GM12878 (cell line): ENCODE data around the gene MARK4. TPM values are rescaled to one million over a fixed set of nuclear protein-coding genes. Genes with fewer than 3 reads are reported as not detected.

ENCODE experiments used
- ATAC-seq: fragments of 200-7000 bp; cut with Tn5 transposase; 3 replicates; pipeline ENCODE4 v1.9.1; 2020; ENCODE audit warnings: mild to moderate bottlenecking, moderate library complexity
- BruUV-seq: library from RNA; stranded (reverse); fragments of 400-500 nt; replicated peaks from 2 replicates; lab custom pipeline; 2021; lab: Mats Ljungman, UMichigan
- CTCF ChIA-PET: fragments of 300-600 bp; sonication (Branson Sonifier 250); formaldehyde crosslinking; extraction: SDS; loops from one replicate; lab custom pipeline; 2021; ENCODE audit warnings: inconsistent platforms; lab: Yijun Ruan, JAX
- POLR2A ChIA-PET: fragments of 350-600 bp; formaldehyde crosslinking; extraction: SDS; loops from one replicate; lab custom pipeline; 2021; ENCODE audit warnings: inconsistent platforms; lab: Charles Lee
- RAD21 ChIA-PET: fragments of 300-600 bp; sonication (Branson Sonifier 250); formaldehyde crosslinking; loops from one replicate; lab custom pipeline; 2023; ENCODE audit warnings: antibody characterized with exemption; ENCODE audit not compliant: unreplicated experiment; lab: Charles Lee
- SMC1A ChIA-PET: fragments of 300-600 bp; sonication (Branson Sonifier 250); formaldehyde crosslinking; loops from one replicate; lab custom pipeline; 2023; ENCODE audit not compliant: unreplicated experiment, uncharacterized antibody; lab: Charles Lee
- DNase-seq: peaks from one replicate; pipeline ENCODE4 v3.0.0-alpha.2; 2011; ENCODE audit warnings: low read depth, low spot score
- FAIRE-seq: peaks from 3 replicates; lab custom pipeline; 2011; peaks lifted over from hg19 to GRCh38; lab: Jason Lieb, UNC
- H2AFZ ChIP-seq: 2 replicates; pipeline ENCODE4 v1.6.0; 2011; ENCODE audit warnings: low read depth, low read length, control low read depth; ENCODE audit not compliant: control insufficient read depth
- H3K27ac ChIP-seq: 2 replicates; pipeline ENCODE4 v1.5.1; 2011; ENCODE audit warnings: control low read depth; ENCODE audit not compliant: control insufficient read depth, insufficient read depth
- H3K27me3 ChIP-seq, 2 experiments: replicated peaks in 1 of 2; 2 replicates each; pipeline versions ENCODE4 v1.6.0 to v1.6.1; 2011; ENCODE audit warnings: low read length in 1 of 2; ENCODE audit not compliant: control insufficient read depth in 2 of 2, insufficient read depth in 2 of 2
- H3K36me3 ChIP-seq, 2 experiments: 2 replicates each; pipeline ENCODE4 v1.5.1; 2011; ENCODE audit warnings: low read length in 1 of 2; ENCODE audit not compliant: control insufficient read depth in 2 of 2, insufficient read depth in 2 of 2
- H3K4me1 ChIP-seq: 2 replicates; pipeline ENCODE4 v1.6.1; 2011; ENCODE audit warnings: mild to moderate bottlenecking, low read length, moderate library complexity, mixed read lengths; ENCODE audit not compliant: control insufficient read depth, insufficient read depth
- H3K4me2 ChIP-seq: 2 replicates; pipeline ENCODE4 v1.6.0; 2011; ENCODE audit warnings: control low read depth; ENCODE audit not compliant: control insufficient read depth, insufficient read depth
- H3K4me3 ChIP-seq: fragments of 200-600 bp; sonication (generic); 2 replicates; pipeline ENCODE4 v1.5.1; 2016
- H3K79me2 ChIP-seq: 2 replicates; pipeline ENCODE4 v1.6.0; 2011; ENCODE audit warnings: low read length; ENCODE audit not compliant: control insufficient read depth, insufficient read depth
- H3K9ac ChIP-seq: 2 replicates; pipeline ENCODE4 v1.8.0; 2011; ENCODE audit warnings: low read length, control low read depth, mixed read lengths; ENCODE audit not compliant: control insufficient read depth, insufficient read depth
- H3K9me3 ChIP-seq: replicated peaks from 3 replicates; pipeline ENCODE4 v1.5.1; 2011; ENCODE audit warnings: mild to moderate bottlenecking, low read length; ENCODE audit not compliant: control insufficient read depth, insufficient read depth
- H4K20me1 ChIP-seq: 2 replicates; pipeline ENCODE4 v1.6.0; 2011; ENCODE audit not compliant: control insufficient read depth, insufficient read depth
- FOS ChIP-seq: IDR thresholded peaks from 3 replicates; pipeline ENCODE4 v1.6.1; 2011; ENCODE audit warnings: borderline replicate concordance; ENCODE audit not compliant: insufficient read length; ENCODE audit errors: extremely low read depth
- NFXL1 ChIP-seq: fragments of 450-650 bp; IDR thresholded peaks from 2 replicates; pipeline ENCODE4 v1.6.1; 2017; ENCODE audit warnings: antibody characterized with exemption, mild to moderate bottlenecking, borderline replicate concordance
- NRF1 ChIP-seq: conservative IDR thresholded peaks from 2 replicates; pipeline ENCODE4 v1.6.1; 2011; ENCODE audit warnings: mild to moderate bottlenecking, low read depth, low read length, improper control_type of control experiment
- POLR2AphosphoS2 ChIP-seq: IDR thresholded peaks from 2 replicates; pipeline ENCODE4 v1.6.1; 2011; ENCODE audit warnings: low read depth, mild to moderate bottlenecking, low read length, improper control_type of control experiment, moderate library complexity
- REST ChIP-seq: IDR thresholded peaks from 2 replicates; pipeline ENCODE4 v1.6.1; 2012; ENCODE audit warnings: mild to moderate bottlenecking, low read depth, low read length
- SMARCA5 ChIP-seq: fragments of 450-650 bp; IDR thresholded peaks from 2 replicates; pipeline ENCODE4 v1.6.1; 2017; ENCODE audit warnings: mild to moderate bottlenecking
- SMC3 ChIP-seq: IDR thresholded peaks from 2 replicates; pipeline ENCODE4 v1.6.1; 2011; ENCODE audit warnings: low read length, improper control_type of control experiment, borderline replicate concordance
- SP1 ChIP-seq: IDR thresholded peaks from one replicate; pipeline ENCODE4 v1.6.1; 2011; ENCODE audit warnings: low read depth, low read length
- STAT1 ChIP-seq: fragments of 450-650 bp; conservative IDR thresholded peaks from 2 replicates; pipeline ENCODE4 v1.6.1; 2014; ENCODE audit warnings: antibody characterized with exemption, mild to moderate bottlenecking
- ZNF384 ChIP-seq: IDR thresholded peaks from 2 replicates; pipeline ENCODE4 v1.6.1; 2012; ENCODE audit warnings: low read depth, mild to moderate bottlenecking, low read length, improper control_type of control experiment, borderline replicate concordance
- WGBS: methylation state at CpG from one replicate; pipeline ENCODE4 v1.1.6; 2016; ENCODE audit warnings: low lambda C conversion rate; ENCODE audit not compliant: insufficient replicate concordance, insufficient coverage; ENCODE audit errors: missing lambda C conversion rate; 5-methylcytosine and 5-hydroxymethylcytosine counted together
- in situ Hi-C: fragments of 300-500 bp; cut with MboI; formaldehyde crosslinking; loops from 9 replicates; pipeline ENCODE4 v1.14.3; 2018; ENCODE audit warnings: mixed read lengths
- intact Hi-C: fragments of 100-400 bp; cut with micrococcal nuclease; formaldehyde crosslinking; loops from one replicate; pipeline ENCODE4 v1.14.2; 2022; ENCODE audit not compliant: unreplicated experiment
- polyA plus RNA-seq, 11 experiments: library from polyadenylated mRNA; depleted of rRNA in 4 of 11; unstranded in 6 of 11; stranded (reverse) in 5 of 11; fragments of >200 nt; fragmentation: Nextera tagmentation in 4 of 11; fragmentation: Illumina TruSeq in 1 of 11; extraction: Ambion mirVana in 4 of 11; extraction: Trizol in 1 of 11; gene quantifications; 1 replicate in 1 of 11; 2 replicates in 10 of 11; pipeline versions ENCODE4 v1.2.1 to v1.2.3, GENCODE V29; 2011 to 2016; ENCODE audit warnings: inconsistent platforms in 2 of 11, missing spikeins in 2 of 11, low read depth in 1 of 11
- total RNA-seq, 4 experiments: library from RNA; depleted of rRNA in 3 of 4; stranded (reverse); fragments of >200 nt in 3 of 4; fragmentation: Illumina TruSeq in 1 of 4; extraction: Trizol in 1 of 4; gene quantifications; 2 replicates each; pipeline versions ENCODE4 v1.2.1 to v1.2.3, GENCODE V29; 2013 to 2021

MARK4 gene
- total and polyA plus RNA-seq, 10 of the 15 experiments (the other 5 are each of a cell fraction or from before 2014, with no cell fraction given) = 0.66 to 24.3 (median 5.1) TPM

GRCh38 chr19:45315304-45315703 lies 64.2 kb downstream of the MARK4 start:
- Histone ChIP-seq H3K9me3 (no peaks in the 10 kb centered on the region), H3K4me1 (no peaks in the 10 kb centered on the region), H3K79me2 (no peaks in the 10 kb centered on the region), H3K36me3 (no peaks in the 10 kb centered on the region), H3K4me3 (no peak overlapping the region), H3K27me3 (no peaks in the 10 kb centered on the region; a peak in 1 of 4 replicates), H3K27ac (no peak overlapping the region), H2AFZ (no peak overlapping the region), H4K20me1 (no peaks in the 10 kb centered on the region), H3K9ac (no peak overlapping the region), H3K4me2 (no peak overlapping the region)
- no peak for ATAC-seq
- CTCF ChIA-PET = interaction anchor here (1.2 kb wide), 1 partner anchor 11 kb away, joined by 4 read pairs; no protein-coding TSS in a partner anchor
- no TSS peak for BruUV-seq
- in situ Hi-C loops = no loop called here
- intact Hi-C loops = no loop called here
- POLR2A ChIA-PET = no interaction called here
- WGBS = 58% methylated on average over 21 of the region's 21 CpGs
- FAIRE-seq = no peak
- TF ChIP-seq REST (no peak), ZNF384 (no peak), POLR2AphosphoS2 (no peak), SP1 (no peak), STAT1 (no peak), SMC3 (no peak), SMARCA5 (no peak), FOS (no peak), NRF1 (no peak), NFXL1 (no peak)
- DNase-seq = no peak
- RAD21 ChIA-PET = no interaction called here
- SMC1A ChIA-PET = no interaction called here
